GM23338 (cell line): ENCODE data around the gene WDR47. TPM values are rescaled to one million over a fixed set of nuclear protein-coding genes. Genes with fewer than 3 reads are reported as not detected.

Experiments
- ATAC-seq: fragments of 200-7000 bp; cut with Tn5 transposase; 3 replicates; pipeline ENCODE4 v1.9.1; 2020
- DNase-seq: peaks from one replicate; pipeline ENCODE4 v3.0.0-alpha.2; 2015; ENCODE audit warnings: low spot score
- H2AFZ ChIP-seq: fragments of 200-600 bp; sonication (generic); 2 replicates; pipeline ENCODE4 v1.8.0; 2016; ENCODE audit warnings: antibody characterized with exemption, mild to moderate bottlenecking, moderate library complexity
- H3F3A ChIP-seq: fragments of 200-600 bp; sonication (generic); replicated peaks from 2 replicates; pipeline ENCODE4 v1.8.0; 2017; ENCODE audit warnings: antibody characterized with exemption, mixed run types, low read depth
- H3K27ac ChIP-seq: fragments of 200-600 bp; sonication (generic); 2 replicates; pipeline ENCODE4 v1.6.1; 2016; ENCODE audit warnings: low read depth
- H3K27me3 ChIP-seq: fragments of 200-600 bp; sonication (generic); 2 replicates; pipeline ENCODE4 v1.8.0; 2016; ENCODE audit warnings: mild to moderate bottlenecking, mixed run types, moderate library complexity; ENCODE audit not compliant: insufficient read depth
- H3K36me3 ChIP-seq: fragments of 200-600 bp; sonication (generic); 2 replicates; pipeline ENCODE4 v1.8.0; 2016; ENCODE audit warnings: mild to moderate bottlenecking; ENCODE audit not compliant: insufficient read depth
- H3K4me1 ChIP-seq: fragments of 200-600 bp; sonication (generic); 2 replicates; pipeline ENCODE4 v1.8.0; 2016; ENCODE audit warnings: mild to moderate bottlenecking, moderate library complexity; ENCODE audit not compliant: insufficient read depth
- H3K4me2 ChIP-seq: fragments of 200-600 bp; sonication (generic); 2 replicates; pipeline ENCODE4 v1.7.1; 2017; ENCODE audit warnings: mixed run types
- H3K4me3 ChIP-seq: fragments of 200-600 bp; sonication (generic); 2 replicates; pipeline ENCODE4 v1.6.1; 2016; ENCODE audit warnings: mixed run types
- H3K79me2 ChIP-seq: fragments of 200-600 bp; sonication (generic); replicated peaks from 2 replicates; pipeline ENCODE4 v1.8.0; 2017; ENCODE audit warnings: mild to moderate bottlenecking; ENCODE audit not compliant: insufficient read depth
- H3K9me2 ChIP-seq: fragments of 200-600 bp; sonication (generic); 2 replicates; pipeline ENCODE4 v1.8.0; 2017; ENCODE audit not compliant: insufficient read depth
- H4K20me1 ChIP-seq: fragments of 200-600 bp; sonication (generic); replicated peaks from 2 replicates; pipeline ENCODE4 v1.8.0; 2017; ENCODE audit warnings: mild to moderate bottlenecking; ENCODE audit not compliant: insufficient read depth
- H3K27ac Mint-ChIP-seq: 2 replicates; pipeline ENCODE4 v1.8.0; 2020; ENCODE audit warnings: inconsistent platforms, mild to moderate bottlenecking, moderate library complexity, mixed read lengths
- H3K27me3 Mint-ChIP-seq: 3 replicates; pipeline ENCODE4 v1.8.0; 2022; ENCODE audit warnings: low read depth, mild to moderate bottlenecking, moderate library complexity, mixed read lengths, inconsistent platforms; ENCODE audit not compliant: insufficient read depth, poor library complexity
- H3K36me3 Mint-ChIP-seq: 3 replicates; pipeline ENCODE4 v1.8.0; 2021; ENCODE audit warnings: low read depth, mild to moderate bottlenecking, inconsistent platforms, moderate library complexity, mixed read lengths
- H3K4me1 Mint-ChIP-seq: 3 replicates; pipeline ENCODE4 v1.8.0; 2020; ENCODE audit warnings: mild to moderate bottlenecking, inconsistent platforms, mixed read lengths
- H3K4me3 Mint-ChIP-seq: 3 replicates; pipeline ENCODE4 v1.8.0; 2021; ENCODE audit warnings: moderate library complexity, mild to moderate bottlenecking, inconsistent platforms, mixed read lengths
- H3K9me3 Mint-ChIP-seq: 3 replicates; pipeline ENCODE4 v1.8.0; 2020; ENCODE audit warnings: moderate library complexity, mild to moderate bottlenecking, inconsistent platforms, mixed read lengths
- CREB1 ChIP-seq: fragments of 250-450 bp; sonication (Bioruptor Pico); IDR thresholded peaks from 2 replicates; pipeline ENCODE4 v1.5.0; 2020; ENCODE audit warnings: low read depth, mild to moderate bottlenecking, moderate library complexity
- ETS1 ChIP-seq: IDR thresholded peaks from 2 replicates; pipeline ENCODE4 v1.6.1; 2016; ENCODE audit warnings: antibody characterized with exemption
- EZH2 ChIP-seq: fragments of 200-600 bp; sonication (generic); IDR thresholded peaks from one replicate; pipeline ENCODE4 v1.8.0; 2017; ENCODE audit warnings: antibody characterized with exemption, mild to moderate bottlenecking, low read depth; ENCODE audit not compliant: unreplicated experiment
- EZH2phosphoT487 ChIP-seq: fragments of 200-600 bp; sonication (generic); IDR thresholded peaks from one replicate; pipeline ENCODE4 v1.8.1; 2018; ENCODE audit warnings: antibody characterized with exemption; ENCODE audit not compliant: unreplicated experiment
- JUNB ChIP-seq: IDR thresholded peaks from one replicate; pipeline ENCODE4 v1.6.1; 2016; ENCODE audit warnings: antibody characterized with exemption; ENCODE audit not compliant: unreplicated experiment
- NANOG ChIP-seq: IDR thresholded peaks from 2 replicates; pipeline ENCODE4 v1.6.1; 2016; ENCODE audit warnings: antibody characterized with exemption, borderline replicate concordance
- POLR2AphosphoS5 ChIP-seq: IDR thresholded peaks from 2 replicates; pipeline ENCODE4 v1.6.1; 2016; ENCODE audit warnings: antibody characterized with exemption, low read depth
- STAT1 ChIP-seq: IDR thresholded peaks from one replicate; pipeline ENCODE4 v1.6.1; 2016; ENCODE audit warnings: antibody characterized with exemption; ENCODE audit not compliant: unreplicated experiment
- ZNF331 ChIP-seq: fragments of 250-450 bp; sonication (Bioruptor Pico); IDR thresholded peaks from 2 replicates; pipeline ENCODE4 v1.5.0; 2020; ENCODE audit warnings: low read depth, mild to moderate bottlenecking, moderate library complexity
- polyA plus RNA-seq: library from polyadenylated mRNA; unstranded; fragments of >200 nt; fragmentation: Nextera tagmentation; extraction: Ambion mirVana; gene quantifications from 2 replicates; pipeline ENCODE4 v1.2.1, GENCODE V29; 2016
- total RNA-seq: library from RNA; depleted of rRNA; stranded (reverse); fragments of >200 nt; shearing (Covaris generic); gene quantifications from 2 replicates; pipeline ENCODE4 v1.2.3, GENCODE V29; 2014
- TF ChIP-seq, protein P1 (sequence below): IDR thresholded peaks from one replicate; pipeline ENCODE4 v1.6.1; 2018; ENCODE audit warnings: antibody characterized with exemption; ENCODE audit not compliant: unreplicated experiment
- TF ChIP-seq, protein P2 (sequence below), 2 experiments: fragments of 200-600 bp in 1 of 2; sonication (generic) in 1 of 2; conservative IDR thresholded peaks; 2 replicates each; pipeline versions ENCODE4 v1.5.1 to v1.6.1; 2016 to 2017; ENCODE audit warnings: antibody characterized with exemption in 2 of 2, low read depth in 2 of 2, mild to moderate bottlenecking in 2 of 2, moderate library complexity in 1 of 2

The WDR47 gene
- total and polyA plus RNA-seq, 2 experiments from 2014 or later, result 3.9 to 5.2 TPM

DNA sequence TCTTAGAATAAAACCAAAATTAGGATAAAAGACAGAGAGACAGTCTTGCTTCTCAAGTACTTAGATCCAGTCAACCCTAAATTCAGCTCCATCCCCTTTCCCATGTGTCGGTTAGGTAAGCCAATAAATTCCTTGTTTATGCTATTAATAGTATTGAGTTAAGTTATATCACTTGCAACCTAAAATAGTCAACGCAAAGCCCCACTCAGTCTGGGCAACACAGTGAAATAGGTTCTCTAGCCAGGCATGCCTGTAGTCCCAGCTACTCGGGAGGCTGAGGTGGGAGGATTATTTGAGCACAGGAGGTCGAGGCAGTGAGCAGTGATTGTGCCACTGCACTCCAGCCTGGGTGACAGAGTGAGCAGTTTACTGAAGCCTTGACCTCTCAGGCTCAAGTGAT, 19.3 kb upstream of the WDR47 start (continued):
- TF ChIP-seq, protein P1, sequence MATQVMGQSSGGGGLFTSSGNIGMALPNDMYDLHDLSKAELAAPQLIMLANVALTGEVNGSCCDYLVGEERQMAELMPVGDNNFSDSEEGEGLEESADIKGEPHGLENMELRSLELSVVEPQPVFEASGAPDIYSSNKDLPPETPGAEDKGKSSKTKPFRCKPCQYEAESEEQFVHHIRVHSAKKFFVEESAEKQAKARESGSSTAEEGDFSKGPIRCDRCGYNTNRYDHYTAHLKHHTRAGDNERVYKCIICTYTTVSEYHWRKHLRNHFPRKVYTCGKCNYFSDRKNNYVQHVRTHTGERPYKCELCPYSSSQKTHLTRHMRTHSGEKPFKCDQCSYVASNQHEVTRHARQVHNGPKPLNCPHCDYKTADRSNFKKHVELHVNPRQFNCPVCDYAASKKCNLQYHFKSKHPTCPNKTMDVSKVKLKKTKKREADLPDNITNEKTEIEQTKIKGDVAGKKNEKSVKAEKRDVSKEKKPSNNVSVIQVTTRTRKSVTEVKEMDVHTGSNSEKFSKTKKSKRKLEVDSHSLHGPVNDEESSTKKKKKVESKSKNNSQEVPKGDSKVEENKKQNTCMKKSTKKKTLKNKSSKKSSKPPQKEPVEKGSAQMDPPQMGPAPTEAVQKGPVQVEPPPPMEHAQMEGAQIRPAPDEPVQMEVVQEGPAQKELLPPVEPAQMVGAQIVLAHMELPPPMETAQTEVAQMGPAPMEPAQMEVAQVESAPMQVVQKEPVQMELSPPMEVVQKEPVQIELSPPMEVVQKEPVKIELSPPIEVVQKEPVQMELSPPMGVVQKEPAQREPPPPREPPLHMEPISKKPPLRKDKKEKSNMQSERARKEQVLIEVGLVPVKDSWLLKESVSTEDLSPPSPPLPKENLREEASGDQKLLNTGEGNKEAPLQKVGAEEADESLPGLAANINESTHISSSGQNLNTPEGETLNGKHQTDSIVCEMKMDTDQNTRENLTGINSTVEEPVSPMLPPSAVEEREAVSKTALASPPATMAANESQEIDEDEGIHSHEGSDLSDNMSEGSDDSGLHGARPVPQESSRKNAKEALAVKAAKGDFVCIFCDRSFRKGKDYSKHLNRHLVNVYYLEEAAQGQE, result no peak
- no peak for TF ChIP-seq CREB1 (CRISPR knock-in tag)
- no peak for TF ChIP-seq ETS1
- no peak for TF ChIP-seq POLR2AphosphoS5
- no peak for TF ChIP-seq STAT1
- TF ChIP-seq JUNB, result no peak

DNA sequence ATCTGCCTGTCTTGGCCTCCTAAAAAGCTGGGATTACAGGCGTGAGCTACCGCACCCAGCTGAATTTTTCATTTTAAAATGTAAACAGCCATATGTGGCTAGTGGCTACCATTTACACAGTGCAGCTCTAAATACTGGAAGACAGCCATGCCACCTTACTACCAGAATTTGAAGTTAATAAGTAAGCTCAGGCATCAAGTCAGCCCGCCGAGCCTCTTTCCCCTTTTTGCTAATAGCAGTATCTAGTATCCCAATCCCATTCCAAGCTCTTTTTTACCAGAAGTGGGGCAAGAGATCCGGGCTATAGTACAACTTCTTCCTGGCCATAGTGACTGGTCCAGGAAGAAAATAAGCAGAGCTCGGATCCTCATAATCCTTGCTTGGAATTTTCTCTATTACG, 18.8 kb upstream of the WDR47 start:
- no peak for ATAC-seq
- no peak for TF ChIP-seq STAT1
- TF ChIP-seq EZH2phosphoT487, result no peak
- no peak for TF ChIP-seq ZNF331 (CRISPR knock-in tag)
- no peak for TF ChIP-seq POLR2AphosphoS5
- TF ChIP-seq, protein P2, sequence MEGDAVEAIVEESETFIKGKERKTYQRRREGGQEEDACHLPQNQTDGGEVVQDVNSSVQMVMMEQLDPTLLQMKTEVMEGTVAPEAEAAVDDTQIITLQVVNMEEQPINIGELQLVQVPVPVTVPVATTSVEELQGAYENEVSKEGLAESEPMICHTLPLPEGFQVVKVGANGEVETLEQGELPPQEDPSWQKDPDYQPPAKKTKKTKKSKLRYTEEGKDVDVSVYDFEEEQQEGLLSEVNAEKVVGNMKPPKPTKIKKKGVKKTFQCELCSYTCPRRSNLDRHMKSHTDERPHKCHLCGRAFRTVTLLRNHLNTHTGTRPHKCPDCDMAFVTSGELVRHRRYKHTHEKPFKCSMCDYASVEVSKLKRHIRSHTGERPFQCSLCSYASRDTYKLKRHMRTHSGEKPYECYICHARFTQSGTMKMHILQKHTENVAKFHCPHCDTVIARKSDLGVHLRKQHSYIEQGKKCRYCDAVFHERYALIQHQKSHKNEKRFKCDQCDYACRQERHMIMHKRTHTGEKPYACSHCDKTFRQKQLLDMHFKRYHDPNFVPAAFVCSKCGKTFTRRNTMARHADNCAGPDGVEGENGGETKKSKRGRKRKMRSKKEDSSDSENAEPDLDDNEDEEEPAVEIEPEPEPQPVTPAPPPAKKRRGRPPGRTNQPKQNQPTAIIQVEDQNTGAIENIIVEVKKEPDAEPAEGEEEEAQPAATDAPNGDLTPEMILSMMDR (conservative IDR thresholded peaks at IDR 0.05; ENCODE audit: low read depth in 2 of 2), result no peak
- no peak for TF ChIP-seq CREB1 (CRISPR knock-in tag)
- TF ChIP-seq ETS1, result no peak
- TF ChIP-seq NANOG, result no peak
- TF ChIP-seq, protein P1, result no peak
- no peak for TF ChIP-seq EZH2

More for the DNA sequence above, 18.8 kb upstream of the WDR47 start:
- Histone ChIP-seq H3K9me2 (no peaks in the 10 kb centered on the region), H2AFZ (no peak overlapping the region), H3K4me1 (no peaks in the 10 kb centered on the region), H3K27ac (no peak overlapping the region; the same call in 1 of the 2 replicates), H3K79me2 (no peaks in the 10 kb centered on the region), H3K4me3 (no peak overlapping the region), H3K36me3 (peaks cover 17% of the 10 kb centered on the region), H3K27me3 (no peaks in the 10 kb centered on the region), H3K4me2 (no peak overlapping the region), H4K20me1 (no peaks in the 10 kb centered on the region), H3F3A (no peaks in the 10 kb centered on the region)
- Mint-ChIP-seq H3K36me3 (peaks cover 27% of the 10 kb centered on the region; the same call in 2 of the 3 replicates), H3K9me3 (no peaks in the 10 kb centered on the region; the same call in 2 of the 3 replicates), H3K4me3 (no peak overlapping the region), H3K4me1 (no peaks in the 10 kb centered on the region), H3K27me3 (peaks cover 3% of the 10 kb centered on the region), H3K27ac (no peak overlapping the region)
- no peak for DNase-seq
